T-helper 2 cell (primary cell): ENCODE data around the gene DSTYK.
"Not testable (repeated sequence)": the region's sequence is repeated elsewhere in the genome, so short reads cannot be mapped to it uniquely, and the experiment has no call there.

Experiments
- DNase-seq, 5 experiments: peaks; one replicate each; pipeline versions ENCODE4 v3.0.0 to v3.0.0-alpha.2; 2012 to 2022

DSTYK gene

GRCh38 chr1:205172729-205173366, 38.7 kb downstream of the DSTYK start:
- peak in 1 of 5 experiments; percentile 11 for DNase-seq

GRCh38 chr1:205171369-205171768, 40.1 kb downstream of the DSTYK start:
- peak in 1 of 5 experiments; percentile 70 for DNase-seq

GRCh38 chr1:205170532-205171269, 40.8 kb downstream of the DSTYK start:
- no peak for DNase-seq

GRCh38 chr1:205169248-205169647, 42.3 kb downstream of the DSTYK start:
- DNase-seq: no peak

- DNase-seq: no peak
These were observed 43.2 kb downstream of the DSTYK start for GRCh38 chr1:205168291-205168690.

GRCh38 chr1:205162301-205162700, 49.2 kb downstream of the DSTYK start:
- no peak for DNase-seq

GRCh38 chr1:205161076-205161475, 50.4 kb downstream of the DSTYK start:
- no peak for DNase-seq

GRCh38 chr1:205158048-205158616, 53.4 kb downstream of the DSTYK start:
- no peak for DNase-seq

- not testable (repeated sequence) for DNase-seq
These were observed 55.7 kb downstream of the DSTYK start for GRCh38 chr1:205155665-205156377.

- DNase-seq: no peak
These were observed 59.0 kb downstream of the DSTYK start for GRCh38 chr1:205152505-205152904.

GRCh38 chr1:205150651-205151428, 60.7 kb downstream of the DSTYK start:
- no peak for DNase-seq

GRCh38 chr1:205147191-205147835, 64.2 kb downstream of the DSTYK start:
- no peak for DNase-seq

GRCh38 chr1:205144751-205145150, 66.8 kb downstream of the DSTYK start:
- DNase-seq: no peak

- DNase-seq: no peak
These were observed 67.3 kb downstream of the DSTYK start for GRCh38 chr1:205144046-205144720.

GRCh38 chr1:205142102-205142469, 69.4 kb downstream of the DSTYK start:
- DNase-seq: no peak

GRCh38 chr1:205141236-205142101, 70.0 kb downstream of the DSTYK start:
- peak; percentile 15 to 83 (median 50) for DNase-seq

GRCh38 chr1:205140113-205140512, 71.4 kb downstream of the DSTYK start:
- no peak for DNase-seq

GRCh38 chr1:205137901-205138300, 73.6 kb downstream of the DSTYK start:
- no peak for DNase-seq

- no peak for DNase-seq
These were observed 78.2 kb downstream of the DSTYK start for GRCh38 chr1:205133287-205133686.

- DNase-seq: no peak
These were observed 82.0 kb downstream of the DSTYK start for GRCh38 chr1:205129447-205130029.
